CD4-positive, alpha-beta T cell (primary cell): ENCODE data around the gene ASIP. TPM values are rescaled to one million over a fixed set of nuclear protein-coding genes. Genes with fewer than 3 reads are reported as not detected.

Experiments
- ATAC-seq: fragments of 200-7000 bp; cut with Tn5 transposase; one replicate; pipeline ENCODE4 v1.10.0; 2022; ENCODE audit warnings: mild to moderate bottlenecking; ENCODE audit not compliant: poor library complexity
- CTCF ChIA-PET: fragments of 350-600 bp; sonication (Branson Sonifier 250); formaldehyde crosslinking; loops from one replicate; lab custom pipeline; 2021; ENCODE audit warnings: antibody characterized with exemption, inconsistent platforms; lab: Charles Lee
- POLR2A ChIA-PET: fragments of 350-600 bp; sonication (Branson Sonifier 250); formaldehyde crosslinking; loops from one replicate; lab custom pipeline; 2021; ENCODE audit warnings: antibody characterized with exemption, inconsistent platforms; lab: Charles Lee
- DNase-seq, 14 experiments: peaks; one replicate each; pipeline ENCODE4 v3.0.0-alpha.2; 2013 to 2020; ENCODE audit warnings: mixed read lengths in 2 of 14
- H3K27ac ChIP-seq, 2 donors: one replicate each; pipeline versions ENCODE4 v1.5.1 to v1.7.0; 2013; ENCODE audit warnings: low read length in 2 of 2, low read depth in 1 of 2, mild to moderate bottlenecking in 1 of 2
- H3K27me3 ChIP-seq, 2 experiments: 1 replicate in 1 of 2; 2 replicates in 1 of 2; pipeline versions ENCODE4 v1.6.1 to v1.7.0; 2013; ENCODE audit warnings: low read length in 2 of 2, control low read depth in 1 of 2, mild to moderate bottlenecking in 1 of 2, moderate library complexity in 1 of 2; ENCODE audit not compliant: insufficient read depth in 2 of 2, control insufficient read depth in 1 of 2
- H3K36me3 ChIP-seq: one replicate; pipeline ENCODE4 v1.6.1; 2013; ENCODE audit warnings: low read length, control low read depth; ENCODE audit not compliant: insufficient read depth
- H3K4me1 ChIP-seq: one replicate; pipeline ENCODE4 v1.6.1; 2013; ENCODE audit warnings: low read length, control low read depth; ENCODE audit not compliant: insufficient read depth
- H3K4me3 ChIP-seq: one replicate; pipeline ENCODE4 v1.5.1; 2013; ENCODE audit warnings: mild to moderate bottlenecking, low read length, moderate library complexity
- H3K9me3 ChIP-seq, 2 experiments: 1 replicate in 1 of 2; 2 replicates in 1 of 2; pipeline versions ENCODE4 v1.6.1 to v1.7.0; 2013; ENCODE audit warnings: low read length in 2 of 2, mild to moderate bottlenecking in 2 of 2, control low read depth in 1 of 2, moderate library complexity in 1 of 2; ENCODE audit not compliant: control insufficient read depth in 1 of 2, insufficient read depth in 1 of 2
- H3K27ac Mint-ChIP-seq: one replicate; pipeline ENCODE4 v1.8.0; 2020; ENCODE audit warnings: mixed read lengths
- H3K27me3 Mint-ChIP-seq: one replicate; pipeline ENCODE4 v1.8.0; 2021; ENCODE audit warnings: mixed read lengths
- H3K36me3 Mint-ChIP-seq: one replicate; pipeline ENCODE4 v1.8.0; 2021; ENCODE audit warnings: low read depth, mixed read lengths
- H3K4me1 Mint-ChIP-seq: one replicate; pipeline ENCODE4 v1.8.0; 2021; ENCODE audit warnings: low read depth, mixed read lengths
- H3K4me3 Mint-ChIP-seq: one replicate; pipeline ENCODE4 v1.8.0; 2020; ENCODE audit warnings: mild to moderate bottlenecking, mixed read lengths
- H3K9me3 Mint-ChIP-seq: one replicate; pipeline ENCODE4 v1.8.0; 2020; ENCODE audit warnings: mixed read lengths
- CTCF ChIP-seq: fragments of 200-600 bp; IDR thresholded peaks from one replicate; pipeline ENCODE4 v1.8.0; 2022; ENCODE audit warnings: antibody characterized with exemption, mild to moderate bottlenecking
- intact Hi-C, 2 experiments: fragments of 100-400 bp; cut with DNase I in 1 of 2; cut with micrococcal nuclease in 1 of 2; formaldehyde crosslinking; loops; one replicate each; pipeline versions ENCODE4 v1.15.1 to v1.9.0; 2023 to 2025; cut with DNase I, micrococcal nuclease
- total RNA-seq, 174 experiments: library from RNA in 2 of 174; stranded (reverse) in 2 of 174; gene quantifications; one replicate each; pipeline ENCODE4 v1.2.3 and lab custom pipeline; 2021 to 2026

The ASIP gene
- total RNA-seq, 2 experiments from 2014 or later = not detected

DNA sequence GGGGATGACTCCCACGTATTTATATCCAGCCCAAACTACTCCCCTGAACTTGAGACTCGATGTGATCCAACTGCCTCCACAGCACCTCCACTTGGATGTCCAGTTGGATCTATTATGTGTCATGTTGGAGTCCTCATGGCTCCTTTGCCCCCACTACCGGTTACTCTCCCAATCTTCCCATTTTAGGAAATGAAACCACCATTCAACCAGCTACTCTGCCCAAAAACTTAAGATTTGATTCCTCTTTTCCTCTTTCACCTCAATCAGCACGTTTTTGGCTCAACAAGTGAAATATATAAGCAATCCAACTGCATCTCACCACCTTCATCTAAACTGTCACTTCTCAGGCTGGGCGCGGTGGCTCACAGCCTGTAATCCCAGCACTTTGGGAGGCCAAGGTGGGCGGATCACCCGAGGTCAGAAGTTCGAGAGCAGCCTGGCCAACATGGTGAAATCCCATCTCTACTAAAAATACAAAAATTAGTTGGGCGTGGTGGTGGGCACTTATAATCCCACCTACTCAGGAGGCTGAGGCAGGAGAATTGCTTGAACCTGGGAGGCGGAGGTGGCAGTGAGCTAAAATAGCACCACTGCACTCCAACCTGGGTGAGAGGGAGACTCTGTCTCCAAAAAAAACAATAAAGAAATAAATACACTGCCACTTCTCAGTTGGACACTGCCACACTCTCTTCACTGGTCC lies 58.5 kb downstream of the ASIP start:
- intact Hi-C loops = loop anchor here in 1 of 2 experiments (5.0 to 10.0 kb wide), 11 partner anchors 307 to 1655 kb away; partner anchors contain the start of genes ACSS2, CHMP4B, EDEM2 and ERGIC3
- ChIA-PET CTCF (interaction anchor here (1.0 kb wide), 1 partner anchor 13 kb away, joined by 3 read pairs; no protein-coding TSS in a partner anchor), POLR2A (no interaction called here)
- H3K27ac ChIP-seq = no peak overlapping the region
- Mint-ChIP-seq H3K27me3 (no peaks in the 10 kb centered on the region), H3K27ac (no peak overlapping the region), H3K9me3 (no peaks in the 10 kb centered on the region), H3K4me3 (no peak overlapping the region), H3K36me3 (no peaks in the 10 kb centered on the region), H3K4me1 (peaks cover 11% of the 10 kb centered on the region)
- peaks cover 17% of the 10 kb centered on the region for H3K4me1 ChIP-seq
- H3K36me3 ChIP-seq = peaks cover 3% of the 10 kb centered on the region
- no peaks in the 10 kb centered on the region for H3K27me3 ChIP-seq
- no peaks in the 10 kb centered on the region for H3K9me3 ChIP-seq
- ATAC-seq (no peak), DNase-seq (no peak)
- H3K4me3 ChIP-seq = no peak overlapping the region
- no peak for TF ChIP-seq CTCF

- peaks cover 11% of the 10 kb centered on the region for H3K4me1 Mint-ChIP-seq
- H3K4me3 Mint-ChIP-seq = no peak overlapping the region
- H3K27me3 Mint-ChIP-seq = no peaks in the 10 kb centered on the region
- no peaks in the 10 kb centered on the region for H3K36me3 Mint-ChIP-seq
- no peaks in the 10 kb centered on the region for H3K9me3 Mint-ChIP-seq
- CTCF ChIA-PET = interaction anchor here (1.0 kb wide), 1 partner anchor 12 kb away, joined by 3 read pairs; no protein-coding TSS in a partner anchor
- Histone ChIP-seq H3K36me3 (no peaks in the 10 kb centered on the region), H3K9me3 (no peaks in the 10 kb centered on the region), H3K4me1 (peaks cover 17% of the 10 kb centered on the region), H3K27me3 (no peaks in the 10 kb centered on the region), H3K4me3 (no peak overlapping the region), H3K27ac (no peak overlapping the region)
- ATAC-seq = no peak
- no peak for TF ChIP-seq CTCF
- intact Hi-C loops = loop anchor here in 1 of 2 experiments (5.0 to 10.0 kb wide), 11 partner anchors 308 to 1654 kb away; partner anchors contain the start of genes ACSS2, CHMP4B, EDEM2 and ERGIC3
- H3K27ac Mint-ChIP-seq = no peak overlapping the region
- POLR2A ChIA-PET = no interaction called here
- DNase-seq = no peak
These were observed 59.1 kb downstream of the ASIP start for GRCh38 chr20:34300256-34300806.

GRCh38 chr20:34300809-34301586 lies 59.8 kb downstream of the ASIP start:
- no peaks in the 10 kb centered on the region for H3K9me3 Mint-ChIP-seq
- TF ChIP-seq CTCF = no peak
- Histone ChIP-seq H3K36me3 (no peaks in the 10 kb centered on the region), H3K27ac (no peak overlapping the region), H3K9me3 (no peaks in the 10 kb centered on the region), H3K27me3 (no peaks in the 10 kb centered on the region), H3K4me3 (no peak overlapping the region), H3K4me1 (peaks cover 17% of the 10 kb centered on the region)
- CTCF ChIA-PET = interaction anchor here (3.2 kb wide), 1 partner anchor 12 kb away, joined by 38 read pairs; no protein-coding TSS in a partner anchor
- H3K4me1 Mint-ChIP-seq = peaks cover 11% of the 10 kb centered on the region
- H3K4me3 Mint-ChIP-seq = peak overlapping the region; percentile 54
- no peak overlapping the region for H3K27ac Mint-ChIP-seq
- no peak for DNase-seq
- no peaks in the 10 kb centered on the region for H3K36me3 Mint-ChIP-seq
- POLR2A ChIA-PET = no interaction called here
- no peaks in the 10 kb centered on the region for H3K27me3 Mint-ChIP-seq
- intact Hi-C loops = loop anchor here in 1 of 2 experiments (5.0 to 10.0 kb wide), 11 partner anchors 309 to 1654 kb away; partner anchors contain the start of genes ACSS2, CHMP4B, EDEM2 and ERGIC3
- no peak for ATAC-seq
